ENCODE measurements around the gene GLTPD2.
A peak's percentile ranks its signal among the peaks of the same experiment; 100 is the strongest.

The GLTPD2 gene

GRCh38 chr17:4788807-4789700 is at the start of gene GLTPD2:
GLTPD2 (plus strand) TSS chr17:4788964; CDS start chr17:4789012, 48 bp downstream.
- no peak for DNase-seq

- peak; percentile 58 for DNase-seq
Observed at GRCh38 chr17:4739122-4740024, 49.4 kb upstream of the GLTPD2 start, which contains the start of the genes CXCL16 and ZMYND15. CXCL16 (minus strand) TSS chr17:4739928; CDS start chr17:4739339, 589 bp downstream. ZMYND15 (plus strand) TSS chr17:4739833; CDS start chr17:4740549, 716 bp downstream.

- no peak for DNase-seq
Observed at GRCh38 chr17:4740025-4740351, 48.8 kb upstream of the GLTPD2 start.

- no peak for DNase-seq
Observed at GRCh38 chr17:4740584-4740983, 48.2 kb upstream of the GLTPD2 start.

- DNase-seq, result no peak
Observed at GRCh38 chr17:4741544-4741943, 47.2 kb upstream of the GLTPD2 start.

- no peak for DNase-seq
Observed at GRCh38 chr17:4742133-4742532, 46.6 kb upstream of the GLTPD2 start.

- no peak for DNase-seq
Observed at GRCh38 chr17:4742629-4743028, 46.1 kb upstream of the GLTPD2 start.

GRCh38 chr17:4743216-4743615 is 45.5 kb upstream of the GLTPD2 start:
- no peak for DNase-seq

GRCh38 chr17:4743898-4744297 is 44.9 kb upstream of the GLTPD2 start:
- no peak for DNase-seq

GRCh38 chr17:4744999-4745969 is 43.5 kb upstream of the GLTPD2 start:
- DNase-seq, result no peak

GRCh38 chr17:4747847-4748246 is 40.9 kb upstream of the GLTPD2 start:
- DNase-seq, result no peak

- no peak for DNase-seq
Observed at GRCh38 chr17:4748686-4749085, 40.1 kb upstream of the GLTPD2 start.

- DNase-seq, result no peak
Observed at GRCh38 chr17:4750606-4751005, 38.2 kb upstream of the GLTPD2 start.

GRCh38 chr17:4751932-4752331 is 36.8 kb upstream of the GLTPD2 start:
- DNase-seq, result no peak

GRCh38 chr17:4753392-4753791 is 35.4 kb upstream of the GLTPD2 start:
- DNase-seq, result no peak

GRCh38 chr17:4759776-4760236 is 29.0 kb upstream of the GLTPD2 start:
- no peak for DNase-seq

- DNase-seq, result no peak
Observed at GRCh38 chr17:4764595-4764994, 24.2 kb upstream of the GLTPD2 start.

- DNase-seq, result no peak
Observed at GRCh38 chr17:4766201-4766600, 22.6 kb upstream of the GLTPD2 start.

GRCh38 chr17:4766723-4767122 is 22.0 kb upstream of the GLTPD2 start:
- no peak for DNase-seq

- DNase-seq, result no peak
Observed at GRCh38 chr17:4768298-4768697, 20.5 kb upstream of the GLTPD2 start.

GRCh38 chr17:4769628-4770027 is 19.1 kb upstream of the GLTPD2 start:
- no peak for DNase-seq

- DNase-seq, result no peak
Observed at GRCh38 chr17:4771519-4772234, 17.1 kb upstream of the GLTPD2 start, which contains the start of gene TM4SF5. TM4SF5 (plus strand) TSS chr17:4771886; CDS start chr17:4771923, 37 bp downstream.
